SW480 (cell line): ENCODE measurements around the gene SCNM1.
"Not testable (repeated sequence)": the region's sequence is repeated elsewhere in the genome, so short reads cannot be mapped to it uniquely, and the experiment has no call there.

ENCODE experiments used
- DNase-seq: peaks from one replicate; pipeline ENCODE4 v3.0.0-alpha.2; 2016; ENCODE audit warnings: low spot score

SCNM1 gene

DNA sequence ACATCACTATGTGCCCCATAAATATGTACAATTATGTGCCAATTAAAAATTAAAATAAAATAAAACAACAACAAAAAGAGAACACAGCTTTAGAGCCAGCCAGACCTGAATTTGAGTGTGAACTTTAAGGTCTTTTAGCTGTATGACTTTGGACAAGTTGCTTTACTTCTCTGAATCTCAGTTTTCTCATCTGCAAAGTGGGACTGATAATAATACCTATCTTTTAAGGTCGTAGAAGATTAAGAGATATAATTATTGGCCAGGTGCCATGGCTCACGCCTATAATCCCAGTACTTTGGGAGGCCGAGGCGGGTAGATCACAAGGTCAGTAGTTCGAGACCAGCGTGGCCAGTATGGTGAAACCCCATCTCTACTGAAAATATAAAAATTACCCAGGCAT is 27.4 kb downstream of the SCNM1 start:
- DNase-seq: no peak

DNA sequence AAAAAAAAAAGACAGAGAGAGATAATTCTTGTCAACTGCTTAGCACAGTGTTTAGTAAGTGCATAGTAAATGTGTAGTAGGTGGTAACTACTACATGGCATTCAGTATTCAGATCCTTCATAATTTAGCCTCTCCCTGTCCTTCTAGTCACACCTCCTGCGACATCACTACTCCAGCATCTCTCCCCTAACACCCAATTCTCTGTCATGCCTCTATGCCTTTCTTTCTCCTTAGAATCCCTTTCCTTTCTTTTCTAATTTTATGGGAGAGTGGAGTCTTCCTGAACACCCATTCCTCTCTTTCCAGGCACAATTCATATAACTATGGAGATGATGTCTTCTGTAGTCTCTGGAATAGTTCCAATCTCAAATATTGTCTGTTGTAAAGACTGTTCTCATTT is 27.9 kb downstream of the SCNM1 start:
- DNase-seq: no peak

DNA sequence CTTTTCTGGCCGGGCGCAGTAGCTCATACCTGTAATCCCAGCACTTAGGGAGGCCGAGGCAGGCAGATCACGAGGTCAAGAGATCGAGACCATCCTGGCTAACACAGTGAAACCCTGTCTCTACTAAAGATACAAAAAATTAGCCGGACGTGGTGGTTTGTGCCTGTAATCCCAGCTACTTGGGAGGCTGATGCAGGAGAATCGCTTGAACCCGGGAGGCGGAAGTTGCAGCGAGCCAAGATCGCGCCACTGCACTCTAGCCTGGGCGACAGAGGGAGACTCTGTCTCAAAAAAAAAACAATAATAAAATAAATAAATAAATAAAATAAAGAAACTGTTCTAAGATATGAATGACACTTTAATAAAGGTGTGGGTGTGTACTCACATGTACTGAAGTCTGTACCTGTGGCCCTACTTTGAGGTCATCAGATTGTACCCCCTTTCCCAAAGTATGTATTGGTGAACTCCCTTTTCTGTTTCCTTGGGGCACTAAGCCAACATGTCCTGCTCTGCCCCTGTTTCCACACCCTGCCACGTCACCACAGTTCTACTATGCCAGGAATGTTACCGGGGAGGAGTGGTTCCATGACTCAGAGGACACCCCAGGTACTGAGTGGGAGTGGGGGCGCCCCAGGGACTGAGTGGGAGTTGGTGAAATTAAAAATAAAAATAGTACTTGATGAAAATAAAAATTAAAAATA is 29.1 kb downstream of the SCNM1 start:
- DNase-seq: peak; percentile 93

DNA sequence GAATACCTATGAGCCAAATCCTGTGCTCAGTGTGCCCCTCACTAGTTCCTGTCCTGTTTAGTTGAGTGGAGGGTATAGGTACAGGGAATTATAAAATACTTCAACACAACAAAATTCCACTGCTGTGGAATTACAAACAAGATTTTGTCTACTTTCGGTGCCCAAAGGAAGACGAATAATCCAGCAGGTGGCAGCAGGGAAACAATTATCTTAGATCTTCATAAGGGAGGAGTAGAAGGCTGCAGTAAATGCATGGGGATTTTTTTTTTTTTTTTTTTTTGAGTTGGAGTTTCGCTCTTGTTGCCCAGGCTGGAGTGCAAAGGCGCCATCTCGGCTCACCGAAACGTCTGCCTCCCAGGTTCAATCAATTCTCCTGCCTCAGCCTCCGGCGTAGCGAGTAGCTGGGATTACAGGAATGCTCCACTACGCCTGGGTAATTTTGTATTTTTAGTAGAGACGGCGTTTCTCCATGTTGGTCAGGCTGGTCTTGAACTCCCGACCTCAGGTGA is 30.4 kb downstream of the SCNM1 start:
- DNase-seq: peak; percentile 93

DNA sequence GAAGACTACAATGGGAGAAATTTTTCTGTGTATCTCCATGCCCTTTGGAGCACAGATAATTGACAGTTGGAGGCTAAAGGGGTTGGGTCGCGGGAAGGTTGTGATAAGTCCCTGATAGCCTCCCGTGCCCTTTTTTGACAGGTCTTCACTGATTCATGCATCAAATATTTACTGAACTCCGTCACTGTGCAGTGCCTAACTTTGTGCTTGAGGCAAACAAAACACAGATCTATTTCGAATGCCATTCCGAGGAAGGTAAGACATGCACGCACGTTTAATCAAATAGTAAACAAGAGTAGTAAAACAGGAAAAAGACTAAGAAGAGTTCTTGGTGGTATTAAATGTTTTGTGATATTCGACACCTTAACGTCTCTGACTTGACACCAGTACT is 31.9 kb downstream of the SCNM1 start:
- peak; percentile 52 for DNase-seq

DNA sequence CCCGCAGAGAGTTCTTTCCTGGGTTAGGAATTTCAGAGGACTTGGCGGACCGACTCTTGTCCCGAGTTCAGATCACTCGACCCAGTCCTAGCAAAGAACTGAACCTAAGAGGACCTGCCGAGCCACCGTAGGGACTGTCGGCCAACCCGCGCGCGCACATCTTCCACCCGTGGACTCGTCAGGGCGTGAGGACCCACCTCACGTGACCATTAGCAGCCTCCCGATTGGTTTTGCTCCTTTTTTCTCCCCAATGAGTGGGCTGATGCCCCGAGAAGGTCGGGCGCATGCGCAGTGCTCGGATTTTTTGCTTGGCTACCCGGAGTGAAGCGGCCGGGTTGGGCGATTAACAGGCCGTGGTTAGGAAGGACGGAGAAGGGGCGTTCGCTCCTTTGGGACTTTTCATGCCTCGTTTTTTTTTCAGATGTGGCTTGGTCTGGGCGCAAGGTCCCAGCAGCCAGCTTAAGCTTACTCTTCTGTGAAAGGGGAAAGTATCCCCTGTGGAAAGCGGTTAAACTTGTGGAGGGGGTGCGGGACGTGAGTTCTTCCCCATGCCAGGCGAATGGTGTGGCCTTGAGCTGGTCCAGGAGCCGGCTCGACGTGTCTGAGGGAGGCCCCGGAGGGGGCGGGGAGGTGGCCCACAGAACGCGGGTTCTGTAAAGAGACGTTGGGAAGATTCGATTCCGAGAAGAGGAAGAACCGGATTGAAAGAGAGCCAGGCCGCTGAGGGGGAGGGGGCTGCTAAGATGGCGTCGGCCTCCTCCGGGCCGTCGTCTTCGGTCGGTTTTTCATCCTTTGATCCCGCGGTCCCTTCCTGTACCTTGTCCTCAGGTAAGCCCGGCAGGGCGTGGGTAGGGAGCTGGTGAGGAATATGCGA is 32.5 kb downstream of the SCNM1 start, which contains the start of gene PIP5K1A:
TSS of gene PIP5K1A (plus strand) at position 299 of the 874 bp plus-strand sequence. CDS start at position 744, 445 bp downstream.
- peak; percentile 97 for DNase-seq

DNA sequence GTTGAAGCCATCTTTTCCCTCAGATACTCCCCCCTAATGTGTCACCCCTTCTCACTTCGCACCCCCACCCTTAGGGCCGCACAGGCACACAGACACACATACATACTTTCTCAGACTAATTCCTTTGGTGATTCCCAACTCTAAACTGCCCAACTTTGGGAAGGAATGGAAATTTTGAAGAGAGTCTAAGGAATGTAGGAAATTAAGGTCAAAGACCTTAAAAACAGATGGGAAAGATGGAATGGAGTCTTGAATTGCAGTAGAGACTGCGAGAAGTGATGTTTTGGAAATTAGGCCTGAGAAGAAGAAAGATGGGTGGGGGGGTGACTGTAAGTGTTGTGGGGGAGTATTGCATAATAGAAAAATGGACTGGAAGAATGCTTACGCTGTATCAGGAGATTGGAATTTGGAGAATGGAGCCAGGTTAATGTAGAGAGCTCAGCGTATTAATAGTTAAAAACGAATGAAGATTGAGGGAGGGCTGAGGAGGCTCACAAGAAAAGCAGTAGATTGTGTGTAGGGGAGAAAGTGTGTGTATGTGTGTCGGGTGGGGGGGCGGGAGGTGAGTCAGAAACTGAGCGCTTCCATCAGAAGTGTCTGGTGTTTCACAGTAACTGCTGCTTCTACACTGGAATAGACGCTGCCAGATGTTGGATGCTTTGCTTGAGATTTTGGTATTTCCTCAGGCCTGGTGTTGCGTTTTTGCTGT is 34.1 kb downstream of the SCNM1 start:
- peak; percentile 53 for DNase-seq

DNA sequence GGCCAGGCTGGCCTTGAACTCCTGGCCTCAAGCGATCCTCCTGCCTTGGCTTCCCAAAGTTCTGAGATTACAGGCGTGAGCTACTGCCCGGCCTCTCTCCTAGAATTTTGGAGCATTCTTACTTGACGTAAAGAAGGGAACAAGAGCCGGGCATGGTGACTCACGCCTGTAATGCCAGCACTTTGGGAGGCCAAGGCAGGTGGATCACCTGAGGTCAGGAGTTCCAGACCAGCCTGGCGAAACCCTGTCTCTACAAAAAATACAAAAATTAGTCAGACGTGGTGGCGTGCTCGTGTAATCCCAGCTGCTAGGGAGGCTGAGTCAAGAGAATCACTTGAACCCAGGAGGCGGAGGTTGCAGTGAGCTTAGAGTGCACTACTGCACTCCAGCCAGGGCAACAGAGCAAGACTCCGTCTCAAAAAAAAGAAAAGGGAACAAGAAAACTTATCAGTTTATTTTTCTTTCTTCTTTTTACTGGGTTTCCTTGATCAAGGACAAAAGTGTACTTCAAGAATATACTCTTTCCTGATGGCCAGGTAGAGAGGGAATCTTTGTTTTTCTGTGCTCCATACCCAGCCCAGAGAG is 39.5 kb downstream of the SCNM1 start:
- DNase-seq: not testable (repeated sequence)

DNA sequence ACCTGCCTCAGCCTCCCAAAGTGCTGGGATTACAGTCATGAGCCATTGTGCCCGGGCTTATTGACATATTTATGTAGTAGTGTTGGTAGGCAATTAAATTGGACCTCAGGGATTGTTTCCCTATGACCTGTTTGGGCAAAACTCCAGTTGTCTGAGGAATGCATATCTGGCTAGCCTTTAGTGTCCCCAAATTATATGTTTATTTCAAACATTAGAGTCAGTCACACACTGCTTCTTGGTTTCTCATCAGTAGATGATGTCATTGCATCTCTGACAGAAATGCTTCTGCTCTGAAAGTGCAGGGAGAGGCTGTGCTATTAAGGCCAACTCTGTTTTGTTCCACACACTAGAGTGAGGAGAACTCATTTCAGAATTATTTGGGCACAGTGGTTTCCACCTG is 44.9 kb downstream of the SCNM1 start:
- DNase-seq: no peak

DNA sequence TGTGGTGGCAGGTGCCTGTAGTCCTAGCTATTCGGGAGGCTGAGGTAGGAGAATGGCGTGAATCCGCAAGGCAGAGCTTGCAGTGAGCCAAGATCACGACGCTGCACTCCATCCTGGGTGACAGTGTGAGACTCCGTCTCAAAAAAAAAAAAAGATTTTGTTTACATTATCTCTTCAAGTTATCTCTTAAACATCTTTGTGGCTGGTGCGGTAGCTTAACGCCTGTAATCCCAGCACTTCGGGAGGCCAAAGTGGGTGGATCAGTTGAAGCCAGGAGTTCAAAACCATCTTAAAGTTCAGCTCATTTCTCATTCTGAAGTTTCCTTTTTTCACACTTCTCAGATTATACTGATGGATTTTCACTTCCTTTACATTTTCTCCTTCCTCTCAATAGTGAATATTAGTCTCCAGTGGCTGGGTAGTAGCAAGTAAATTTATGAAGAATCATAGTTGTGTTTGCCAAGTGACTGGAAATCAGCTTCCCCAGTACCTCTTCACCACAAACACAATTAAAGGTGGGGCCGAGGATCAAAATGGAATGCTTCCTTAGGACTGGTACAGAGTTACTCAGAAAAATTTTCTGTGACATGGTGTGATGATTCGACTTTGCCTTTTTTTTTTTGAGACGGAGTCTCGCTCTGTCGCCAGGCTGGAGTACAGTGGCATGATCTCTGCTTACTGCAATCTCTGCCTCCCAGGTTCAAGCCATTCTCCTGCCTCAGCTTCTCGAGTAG is 46.2 kb downstream of the SCNM1 start:
- DNase-seq: no peak

DNA sequence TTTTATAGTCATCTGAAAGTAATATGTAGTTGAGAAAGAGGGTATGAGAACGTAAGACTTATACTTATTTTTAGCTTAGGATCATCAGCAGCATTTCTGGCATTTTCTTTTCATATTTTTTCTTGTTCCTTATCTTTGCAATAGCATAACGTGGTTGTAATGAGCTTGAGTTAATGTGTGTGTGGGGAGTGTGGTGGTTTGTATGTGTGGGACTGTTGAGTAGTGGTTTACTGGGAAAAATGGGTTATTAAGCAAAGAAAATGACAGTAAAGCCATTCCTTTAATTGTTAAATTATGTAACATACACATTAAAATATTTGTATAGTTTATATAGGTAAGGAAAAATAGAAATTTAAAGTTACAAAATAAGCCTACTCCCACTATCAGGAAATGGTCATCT is 47.6 kb downstream of the SCNM1 start:
- no peak for DNase-seq
